Measurements from ENCODE around the gene MIOX.

Gene MIOX

GRCh38 chr22:50461536-50461935, 25.1 kb upstream of the MIOX start:
- DNase-seq (ENCODE audit: low read depth) = no peak
- in situ Hi-C loops (cut with HindIII; ENCODE audit: low sequenced_read_pairs) = no loop called here
- TF ChIP-seq CTCF (IDR thresholded peaks at IDR 0.05; ENCODE audit: low read depth, low read length, missing control alignments) = no peak
- no peak overlapping the region for H3K4me3 ChIP-seq (ENCODE audit: low read depth, low read length)

- TF ChIP-seq CTCF (IDR thresholded peaks at IDR 0.05; ENCODE audit: low read depth, low read length, missing control alignments) = no peak
- no peak for DNase-seq (ENCODE audit: low read depth)
- no peak overlapping the region for H3K4me3 ChIP-seq (ENCODE audit: low read depth, low read length)
- in situ Hi-C loops (cut with HindIII; ENCODE audit: low sequenced_read_pairs) = no loop called here
Observed at GRCh38 chr22:50461979-50462540, 24.6 kb upstream of the MIOX start.

DNA sequence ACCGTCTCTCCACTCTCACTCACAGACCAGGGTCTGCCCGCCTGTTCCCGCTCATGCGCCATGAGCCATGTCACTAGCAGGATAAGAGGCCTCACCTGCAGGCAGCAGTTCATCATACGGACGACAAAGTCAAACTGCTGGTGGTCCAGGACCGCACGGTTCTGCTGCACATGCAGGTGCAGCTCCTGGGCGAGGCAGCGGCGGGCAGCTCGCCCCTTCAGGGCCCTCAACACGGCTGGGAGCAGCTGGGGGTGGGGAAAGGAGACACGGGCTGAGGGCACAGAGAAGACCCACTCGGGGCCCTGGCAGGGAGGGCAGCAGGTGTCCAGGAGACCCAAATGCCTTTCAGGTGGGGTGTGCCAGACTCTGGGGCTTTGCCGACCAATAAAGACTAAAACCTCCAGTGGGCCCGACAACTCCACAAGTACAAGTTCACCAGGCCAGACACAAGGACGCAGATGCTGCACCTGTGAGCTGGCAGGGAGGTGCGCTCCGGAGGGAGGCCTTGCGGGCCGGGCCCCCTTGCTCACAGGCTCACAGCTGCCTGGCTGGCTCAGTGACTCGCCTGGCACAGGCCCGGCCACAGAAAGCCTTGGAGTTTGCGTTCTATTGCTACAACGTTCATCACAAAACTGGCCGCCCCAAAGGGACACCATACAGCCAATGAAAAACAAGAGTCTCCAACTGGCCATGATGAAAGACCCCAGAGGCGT, 23.3 kb upstream of the MIOX start:
- in situ Hi-C loops (cut with HindIII; ENCODE audit: low sequenced_read_pairs) = no loop called here
- no peak for DNase-seq (ENCODE audit: low read depth)
- H3K4me3 ChIP-seq (ENCODE audit: low read depth, low read length) = no peak overlapping the region
- TF ChIP-seq CTCF (IDR thresholded peaks at IDR 0.05; ENCODE audit: low read depth, low read length, missing control alignments) = no peak

DNA sequence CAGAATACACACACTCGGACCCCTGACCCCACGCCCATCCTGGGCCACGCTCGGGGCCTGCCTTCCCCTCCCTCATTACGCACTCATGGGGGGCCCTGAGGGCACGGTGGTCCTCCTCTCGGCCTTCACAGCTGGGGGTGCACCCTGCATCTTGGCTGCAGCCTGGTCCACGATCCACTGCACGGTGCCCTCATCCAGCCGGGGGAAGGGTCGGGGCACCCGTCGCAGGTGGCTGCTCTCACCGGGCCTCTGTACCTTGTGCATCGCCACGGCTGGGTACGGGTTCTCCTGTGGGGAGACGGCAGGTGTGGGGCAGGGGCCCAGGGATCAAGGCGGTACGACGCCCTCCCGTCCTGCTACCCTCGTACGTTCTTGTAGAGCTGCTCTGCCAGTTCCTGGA, 22.2 kb upstream of the MIOX start:
- in situ Hi-C loops (cut with HindIII; ENCODE audit: low sequenced_read_pairs) = no loop called here
- no peak overlapping the region for H3K4me3 ChIP-seq (ENCODE audit: low read depth, low read length)
- TF ChIP-seq CTCF (IDR thresholded peaks at IDR 0.05; ENCODE audit: low read depth, low read length, missing control alignments) = no peak
- no peak for DNase-seq (ENCODE audit: low read depth)

GRCh38 chr22:50465066-50465930, 21.4 kb upstream of the MIOX start:
- DNase-seq (ENCODE audit: low read depth) = no peak
- H3K4me3 ChIP-seq (ENCODE audit: low read depth, low read length) = no peak overlapping the region
- in situ Hi-C loops (cut with HindIII; ENCODE audit: low sequenced_read_pairs) = no loop called here
- TF ChIP-seq CTCF (IDR thresholded peaks at IDR 0.05; ENCODE audit: low read depth, low read length, missing control alignments) = no peak

- TF ChIP-seq CTCF (IDR thresholded peaks at IDR 0.05; ENCODE audit: low read depth, low read length, missing control alignments) = no peak
- in situ Hi-C loops (cut with HindIII; ENCODE audit: low sequenced_read_pairs) = no loop called here
- DNase-seq (ENCODE audit: low read depth) = no peak
- H3K4me3 ChIP-seq (ENCODE audit: low read depth, low read length) = no peak overlapping the region
Observed at GRCh38 chr22:50467341-50467740, 19.3 kb upstream of the MIOX start.

All from astrocyte of the cerebellum (primary cell).